OCI-LY1 (cell line): Measurements from ENCODE around the gene SSR2.

Experiments
- CTCF ChIP-seq: fragments of 200-600 bp; sonication (generic), shearing (Covaris generic); IDR thresholded peaks from 2 replicates; pipeline ENCODE4 v1.5.1; 2017; ENCODE audit warnings: mild to moderate bottlenecking, antibody characterized with exemption, low read length, moderate library complexity, mixed read lengths
- EZH2 ChIP-seq: fragments of 200-600 bp; sonication (generic), shearing (Covaris generic); IDR thresholded peaks from 2 replicates; pipeline ENCODE4 v1.8.0; 2017; ENCODE audit warnings: borderline replicate concordance, mixed run types, mild to moderate bottlenecking, antibody characterized with exemption, low read length, moderate library complexity, mixed read lengths

- TF ChIP-seq CTCF: no peak
- TF ChIP-seq EZH2: no peak
Observed at GRCh38 chr1:155979597-155980343, 41.0 kb downstream of the SSR2 start.
